ENCODE measurements around the gene KCNMA1. TPM values are rescaled to one million over a fixed set of nuclear protein-coding genes. Genes with fewer than 3 reads are reported as not detected.

Gene KCNMA1
- total RNA-seq, 1 donor from 2014 or later: 95.5 TPM

- TF ChIP-seq CTCF (IDR thresholded peaks at IDR 0.05): no peak
- Mint-ChIP-seq H3K27ac (ENCODE audit: unreplicated experiment) (no peak overlapping the region), H3K4me3 (ENCODE audit: unreplicated experiment) (no peak overlapping the region), H3K36me3 (ENCODE audit: unreplicated experiment) (peaks cover 45% of the 10 kb centered on the region), H3K27me3 (ENCODE audit: unreplicated experiment) (no peaks in the 10 kb centered on the region), H3K9me3 (ENCODE audit: unreplicated experiment) (no peaks in the 10 kb centered on the region), H3K4me1 (ENCODE audit: unreplicated experiment) (peaks cover 9% of the 10 kb centered on the region)
- no peak for DNase-seq (ENCODE audit: extremely low spot score, unreplicated experiment)
Observed at GRCh38 chr10:77077316-77077945, 560.2 kb downstream of the KCNMA1 start.

GRCh38 chr10:77075926-77076325 is 561.7 kb downstream of the KCNMA1 start:
- Mint-ChIP-seq H3K9me3 (ENCODE audit: unreplicated experiment) (no peaks in the 10 kb centered on the region), H3K36me3 (ENCODE audit: unreplicated experiment) (peaks cover 55% of the 10 kb centered on the region), H3K27me3 (ENCODE audit: unreplicated experiment) (no peaks in the 10 kb centered on the region), H3K4me1 (ENCODE audit: unreplicated experiment) (peaks cover 14% of the 10 kb centered on the region), H3K4me3 (ENCODE audit: unreplicated experiment) (no peak overlapping the region), H3K27ac (ENCODE audit: unreplicated experiment) (no peak overlapping the region)
- DNase-seq (ENCODE audit: extremely low spot score, unreplicated experiment): peak; percentile 7
- TF ChIP-seq CTCF (IDR thresholded peaks at IDR 0.05): no peak

GRCh38 chr10:77074104-77074624 is 563.4 kb downstream of the KCNMA1 start:
- Mint-ChIP-seq H3K4me1 (ENCODE audit: unreplicated experiment) (peaks cover 17% of the 10 kb centered on the region), H3K36me3 (ENCODE audit: unreplicated experiment) (peaks cover 63% of the 10 kb centered on the region), H3K4me3 (ENCODE audit: unreplicated experiment) (no peak overlapping the region), H3K9me3 (ENCODE audit: unreplicated experiment) (no peaks in the 10 kb centered on the region), H3K27me3 (ENCODE audit: unreplicated experiment) (no peaks in the 10 kb centered on the region), H3K27ac (ENCODE audit: unreplicated experiment) (peak overlapping the region; percentile 53)
- no peak for TF ChIP-seq CTCF (IDR thresholded peaks at IDR 0.05)
- peak; percentile 6 for DNase-seq (ENCODE audit: extremely low spot score, unreplicated experiment)

GRCh38 chr10:77073663-77073960 is 564.0 kb downstream of the KCNMA1 start:
- TF ChIP-seq CTCF (IDR thresholded peaks at IDR 0.05): no peak

GRCh38 chr10:77072836-77073662 is 564.6 kb downstream of the KCNMA1 start:
- TF ChIP-seq CTCF (IDR thresholded peaks at IDR 0.05): no peak
- H3K4me1 Mint-ChIP-seq (ENCODE audit: unreplicated experiment): peaks cover 17% of the 10 kb centered on the region
- no peak overlapping the region for H3K27ac Mint-ChIP-seq (ENCODE audit: unreplicated experiment)
- no peak overlapping the region for H3K4me3 Mint-ChIP-seq (ENCODE audit: unreplicated experiment)
- H3K9me3 Mint-ChIP-seq (ENCODE audit: unreplicated experiment): no peaks in the 10 kb centered on the region
- peak; percentile 38 for DNase-seq (ENCODE audit: extremely low spot score, unreplicated experiment)
- no peaks in the 10 kb centered on the region for H3K27me3 Mint-ChIP-seq (ENCODE audit: unreplicated experiment)
- peaks cover 54% of the 10 kb centered on the region for H3K36me3 Mint-ChIP-seq (ENCODE audit: unreplicated experiment)

More at GRCh38 chr10:77073663-77073960, 564.0 kb downstream of the KCNMA1 start:
- H3K4me3 Mint-ChIP-seq (ENCODE audit: unreplicated experiment): no peak overlapping the region
- H3K4me1 Mint-ChIP-seq (ENCODE audit: unreplicated experiment): peaks cover 17% of the 10 kb centered on the region
- H3K27ac Mint-ChIP-seq (ENCODE audit: unreplicated experiment): no peak overlapping the region
- DNase-seq (ENCODE audit: extremely low spot score, unreplicated experiment): no peak
- H3K27me3 Mint-ChIP-seq (ENCODE audit: unreplicated experiment): no peaks in the 10 kb centered on the region
- H3K9me3 Mint-ChIP-seq (ENCODE audit: unreplicated experiment): no peaks in the 10 kb centered on the region
- peaks cover 59% of the 10 kb centered on the region for H3K36me3 Mint-ChIP-seq (ENCODE audit: unreplicated experiment)

All from osteocyte (in vitro differentiated cells).